ENCODE measurements around the gene DOCK9. TPM values are rescaled to one million over a fixed set of nuclear protein-coding genes. Genes with fewer than 3 reads are reported as not detected.

The DOCK9 gene
- total RNA-seq, 1 experiment from 2014 or later: 36.6 TPM

DNA sequence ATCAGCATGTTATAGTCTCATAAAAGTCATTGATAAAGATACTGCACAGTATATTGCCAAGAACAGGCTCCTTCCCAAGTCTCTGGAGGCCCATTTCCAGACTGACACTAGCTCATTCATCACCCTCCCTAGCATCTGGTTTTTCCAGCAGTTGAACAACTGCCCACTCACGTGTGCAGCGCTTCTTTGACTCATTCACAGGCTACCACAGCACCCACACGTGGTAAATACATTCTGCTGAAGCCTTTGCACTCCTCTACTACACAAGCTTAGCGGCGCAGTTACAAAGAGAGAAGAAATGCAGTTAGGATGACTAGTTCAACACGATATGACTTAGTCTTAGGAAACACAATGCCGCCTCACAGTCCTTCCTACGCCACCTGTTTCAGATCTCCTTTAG, 87.7 kb downstream of the DOCK9 start:
- Mint-ChIP-seq H3K9me3 (no peaks in the 10 kb centered on the region), H3K27ac (no peak overlapping the region), H3K4me3 (no peak overlapping the region), H3K4me1 (peaks cover 55% of the 10 kb centered on the region), H3K27me3 (ENCODE audit: low read depth) (no peaks in the 10 kb centered on the region), H3K36me3 (no peaks in the 10 kb centered on the region)
- DNase-seq (ENCODE audit: low spot score) (no peak), ATAC-seq (no peak)
- ChIA-PET CTCF (interaction anchor here (0.6 to 1.3 kb wide), 6 partner anchors 48 to 445 kb away, joined by 3 to 5 read pairs (median 4); no protein-coding TSS in a partner anchor), POLR2A (interaction anchor here (0.9 kb wide), 1 partner anchor 88 kb away, joined by 3 read pairs; the partner anchor contains the start of gene DOCK9)
- no peak for TF ChIP-seq ZNF138 (CRISPR knock-in tag; conservative IDR thresholded peaks at IDR 0.05)
- no peak for TF ChIP-seq ZNF396 (CRISPR knock-in tag; IDR thresholded peaks at IDR 0.05; ENCODE audit: borderline replicate concordance)
- TF ChIP-seq CREB1 (CRISPR knock-in tag; IDR thresholded peaks at IDR 0.05): no peak
- no peak for TF ChIP-seq NFYB (CRISPR knock-in tag; conservative IDR thresholded peaks at IDR 0.05; ENCODE audit: low read depth)
- TF ChIP-seq RELA (CRISPR knock-in tag; IDR thresholded peaks at IDR 0.05; ENCODE audit: borderline replicate concordance): no peak
- TF ChIP-seq ZNF671 (CRISPR knock-in tag; IDR thresholded peaks at IDR 0.05): no peak
- no peak for TF ChIP-seq RORB (CRISPR knock-in tag; IDR thresholded peaks at IDR 0.05)
- no peak for TF ChIP-seq FOXJ3 (CRISPR knock-in tag; IDR thresholded peaks at IDR 0.05; ENCODE audit: borderline replicate concordance)
- no peak for TF ChIP-seq ZNF532 (CRISPR knock-in tag; IDR thresholded peaks at IDR 0.05; ENCODE audit: borderline replicate concordance)
- TF ChIP-seq ZNF263 (CRISPR knock-in tag; IDR thresholded peaks at IDR 0.05; ENCODE audit: low read depth): no peak
- TF ChIP-seq STAT6 (CRISPR knock-in tag; conservative IDR thresholded peaks at IDR 0.05; ENCODE audit: low read depth): no peak
- no peak for TF ChIP-seq ZNF219 (CRISPR knock-in tag; IDR thresholded peaks at IDR 0.05; ENCODE audit: borderline replicate concordance)

GRCh38 chr13:98889419-98890085, 88.3 kb downstream of the DOCK9 start:
- no peak for TF ChIP-seq E2F4 (CRISPR knock-in tag; IDR thresholded peaks at IDR 0.05; ENCODE audit: borderline replicate concordance, low read depth)
- TF ChIP-seq, protein P1, sequence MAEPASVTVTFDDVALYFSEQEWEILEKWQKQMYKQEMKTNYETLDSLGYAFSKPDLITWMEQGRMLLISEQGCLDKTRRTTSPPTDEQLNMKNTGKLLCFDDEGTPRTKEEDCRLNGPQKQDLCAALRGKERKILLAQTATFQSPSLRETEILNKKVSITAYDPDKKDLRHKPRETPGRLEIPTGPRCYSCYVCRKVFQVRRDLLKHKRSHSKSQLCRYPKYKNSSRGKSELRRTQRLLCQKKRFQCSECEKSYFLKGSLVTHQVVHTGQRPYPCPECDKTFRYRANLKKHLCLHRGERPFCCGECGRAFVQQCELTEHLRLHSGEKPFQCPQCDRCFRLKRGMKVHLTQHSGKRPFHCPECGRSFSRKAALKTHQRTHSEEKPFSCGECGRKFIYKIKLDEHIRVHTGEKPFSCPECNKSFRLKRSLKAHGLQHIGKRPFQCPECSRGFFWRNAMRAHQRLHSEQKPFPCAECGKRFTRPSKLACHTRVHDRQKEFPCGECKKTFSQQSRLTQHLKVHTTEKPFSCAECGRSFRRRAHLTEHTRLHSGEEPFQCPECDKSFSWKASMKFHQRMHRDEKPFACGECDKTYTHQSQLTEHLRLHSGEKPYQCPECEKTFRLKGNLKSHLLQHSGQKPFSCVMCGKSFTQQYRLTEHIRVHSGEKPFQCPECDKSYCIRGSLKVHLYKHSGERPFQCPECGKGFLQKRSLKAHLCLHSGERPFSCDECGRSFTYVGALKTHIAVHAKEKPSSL (CRISPR knock-in tag; conservative IDR thresholded peaks at IDR 0.05): no peak
- TF ChIP-seq JUN (CRISPR knock-in tag; IDR thresholded peaks at IDR 0.05): no peak
- TF ChIP-seq ZNF396 (CRISPR knock-in tag; IDR thresholded peaks at IDR 0.05; ENCODE audit: borderline replicate concordance): no peak
- no peak for TF ChIP-seq KAT7 (CRISPR knock-in tag; IDR thresholded peaks at IDR 0.05; ENCODE audit: borderline replicate concordance)
- Mint-ChIP-seq H3K4me1 (peaks cover 55% of the 10 kb centered on the region), H3K27ac (no peak overlapping the region), H3K4me3 (no peak overlapping the region), H3K9me3 (no peaks in the 10 kb centered on the region), H3K36me3 (peaks cover 2% of the 10 kb centered on the region; the same call in 1 of the 2 replicates), H3K27me3 (ENCODE audit: low read depth) (no peaks in the 10 kb centered on the region)
- POLR2A ChIA-PET: no interaction called here
- ATAC-seq: no peak
- CTCF ChIA-PET: interaction anchor here (0.6 to 1.3 kb wide), 6 partner anchors 21 to 288 kb away, joined by 3 to 4 read pairs (median 3); no protein-coding TSS in a partner anchor
- DNase-seq (ENCODE audit: low spot score): no peak

All from WTC11 (cell line).